HepG2 (cell line): ENCODE data around the gene ADI1. TPM values are rescaled to one million over a fixed set of nuclear protein-coding genes. Genes with fewer than 3 reads are reported as not detected.

Experiments used
- ATAC-seq: fragments of 200-7000 bp; cut with Tn5 transposase; 3 replicates; pipeline ENCODE4 v1.9.1; 2020; ENCODE audit warnings: mild to moderate bottlenecking, moderate library complexity
- BruUV-seq: library from RNA; stranded (reverse); fragments of 400-500 nt; replicated peaks from 2 replicates; lab custom pipeline; 2021; lab: Mats Ljungman, UMichigan
- CTCF ChIA-PET: fragments of 300-600 bp; formaldehyde crosslinking; extraction: SDS; loops from one replicate; lab custom pipeline; 2021; ENCODE audit warnings: low total read pairs, inconsistent platforms, low intra/inter-chr PET ratio; lab: Yijun Ruan, JAX
- POLR2A ChIA-PET: fragments of 350-600 bp; sonication (Branson Sonifier 250); formaldehyde crosslinking; loops from one replicate; lab custom pipeline; 2020; ENCODE audit warnings: antibody characterized with exemption, inconsistent platforms; lab: Yijun Ruan, JAX
- DNase-seq: peaks from one replicate; pipeline ENCODE4 v3.0.0-alpha.2; 2015; ENCODE audit warnings: low spot score
- FAIRE-seq: peaks from 3 replicates; lab custom pipeline; 2011; peaks lifted over from hg19 to GRCh38; lab: Jason Lieb, UNC
- H2AFZ ChIP-seq: one replicate; pipeline ENCODE4 v1.6.1; 2011; ENCODE audit warnings: low read length, inconsistent platforms
- H3K27ac ChIP-seq: fragments of 300-600 bp; 3 replicates; pipeline ENCODE4 v1.8.0; 2011; ENCODE audit warnings: mixed run types, mild to moderate bottlenecking, mixed read lengths, low read length, inconsistent platforms; ENCODE audit not compliant: insufficient read depth; ENCODE audit errors: extremely low read length
- H3K27me3 ChIP-seq, 2 experiments: fragments of 200-600 bp in 1 of 2; 2 replicates in 1 of 2; 3 replicates in 1 of 2; pipeline versions ENCODE4 v1.6.0 to v1.8.0; 2011; ENCODE audit warnings: low read length in 2 of 2, mild to moderate bottlenecking in 2 of 2, moderate library complexity in 2 of 2, inconsistent platforms in 1 of 2; ENCODE audit not compliant: insufficient read depth in 2 of 2, control insufficient read depth in 1 of 2
- H3K36me3 ChIP-seq, 2 experiments: fragments of 200-600 bp in 1 of 2; replicated peaks in 1 of 2; 2 replicates in 1 of 2; 3 replicates in 1 of 2; pipeline versions ENCODE4 v1.5.1 to v1.8.0; 2011; ENCODE audit warnings: low read length in 2 of 2, inconsistent platforms in 1 of 2; ENCODE audit not compliant: insufficient read depth in 2 of 2, control insufficient read depth in 1 of 2
- H3K4me1 ChIP-seq: 2 replicates; pipeline ENCODE4 v1.5.1; 2012; ENCODE audit warnings: low read length, inconsistent platforms; ENCODE audit not compliant: insufficient read depth
- H3K4me2 ChIP-seq: 2 replicates; pipeline ENCODE4 v1.6.0; 2011; ENCODE audit warnings: low read depth, low read length, inconsistent platforms
- H3K4me3 ChIP-seq, 3 experiments: fragments of 200-600 bp in 1 of 3; sonication (generic), shearing (Covaris generic) in 1 of 3; replicated peaks in 1 of 3; 2 replicates each; pipeline ENCODE4 v1.5.1; 2011 to 2016; ENCODE audit warnings: low read length in 3 of 3, inconsistent platforms in 2 of 3, low read depth in 2 of 3, mild to moderate bottlenecking in 2 of 3, control low read depth in 1 of 3, mixed read lengths in 1 of 3; ENCODE audit not compliant: insufficient read depth in 1 of 3
- H3K79me2 ChIP-seq: one replicate; pipeline ENCODE4 v1.6.1; 2011; ENCODE audit warnings: low read length, inconsistent platforms; ENCODE audit not compliant: insufficient read depth
- H3K9ac ChIP-seq: 2 replicates; pipeline ENCODE4 v1.6.0; 2011; ENCODE audit warnings: mild to moderate bottlenecking, low read depth, low read length, inconsistent platforms; ENCODE audit not compliant: insufficient read depth
- H3K9me3 ChIP-seq: 2 replicates; pipeline ENCODE4 v1.5.1; 2012; ENCODE audit warnings: mild to moderate bottlenecking, low read length
- H4K20me1 ChIP-seq: 2 replicates; pipeline ENCODE4 v1.6.0; 2011; ENCODE audit warnings: inconsistent platforms, mild to moderate bottlenecking, low read length, moderate library complexity; ENCODE audit not compliant: insufficient read depth
- FOXJ3 ChIP-seq: sonication (generic); formaldehyde crosslinking; IDR thresholded peaks from 2 replicates; pipeline ENCODE4 v1.4.0; 2020; ENCODE audit warnings: missing genetic modification reagents, mild to moderate bottlenecking, borderline replicate concordance
- GABPB1 ChIP-seq: IDR thresholded peaks from 2 replicates; pipeline ENCODE4 v1.6.1; 2016; ENCODE audit warnings: mild to moderate bottlenecking, missing genetic modification reagents, moderate library complexity, missing compliant biosample characterization
- HNF1A ChIP-seq, 2 experiments: sonication (generic) in 1 of 2; formaldehyde crosslinking in 1 of 2; IDR thresholded peaks; 2 replicates each; pipeline versions ENCODE4 v1.4.0 to v1.6.1; 2016 to 2020; ENCODE audit warnings: borderline replicate concordance in 1 of 2, low read depth in 1 of 2, mild to moderate bottlenecking in 1 of 2, missing genetic modification reagents in 1 of 2
- JUND ChIP-seq: sonication (generic); formaldehyde crosslinking; IDR thresholded peaks from 2 replicates; pipeline ENCODE4 v1.8.0; 2022; ENCODE audit warnings: mild to moderate bottlenecking, missing genetic modification reagents
- KAT8 ChIP-seq: IDR thresholded peaks from 2 replicates; pipeline ENCODE4 v1.6.1; 2016; ENCODE audit warnings: missing genetic modification reagents, missing compliant biosample characterization
- MYC ChIP-seq: sonication (generic); formaldehyde crosslinking; IDR thresholded peaks from 2 replicates; pipeline ENCODE4 v1.9.0; 2021; ENCODE audit warnings: missing genetic modification reagents, borderline replicate concordance
- NFATC3 ChIP-seq: sonication (generic); formaldehyde crosslinking; IDR thresholded peaks from 2 replicates; pipeline ENCODE4 v1.5.1; 2020; ENCODE audit warnings: mild to moderate bottlenecking, missing genetic modification reagents
- REPIN1 ChIP-seq: sonication (generic); formaldehyde crosslinking; IDR thresholded peaks from 2 replicates; pipeline ENCODE4 v1.8.0; 2022; ENCODE audit warnings: missing genetic modification reagents, low read depth, mild to moderate bottlenecking, borderline replicate concordance
- SNAPC5 ChIP-seq: sonication (generic); formaldehyde crosslinking; IDR thresholded peaks from 2 replicates; pipeline ENCODE4 v1.8.1; 2023; ENCODE audit warnings: mild to moderate bottlenecking, missing genetic modification reagents, borderline replicate concordance
- TCF12 ChIP-seq, 2 experiments: fragments of 450-650 bp in 1 of 2; sonication (generic) in 1 of 2; formaldehyde crosslinking in 1 of 2; IDR thresholded peaks; 2 replicates each; pipeline versions ENCODE4 v1.6.1 to v1.8.0; 2017 to 2022; ENCODE audit warnings: antibody characterized with exemption in 1 of 2, mild to moderate bottlenecking in 1 of 2, missing genetic modification reagents in 1 of 2, moderate library complexity in 1 of 2
- TEF ChIP-seq: sonication (generic); formaldehyde crosslinking; IDR thresholded peaks from 2 replicates; pipeline ENCODE4 v1.5.0; 2020; ENCODE audit warnings: missing genetic modification reagents
- ZBTB42 ChIP-seq: sonication (generic); formaldehyde crosslinking; IDR thresholded peaks from 2 replicates; pipeline ENCODE4 v1.5.0; 2020; ENCODE audit warnings: mild to moderate bottlenecking, missing genetic modification reagents
- ZMYM3 ChIP-seq: sonication (generic); formaldehyde crosslinking; IDR thresholded peaks from 2 replicates; pipeline ENCODE4 v1.5.1; 2020; ENCODE audit warnings: mild to moderate bottlenecking, missing genetic modification reagents
- ZNF101 ChIP-seq: sonication (generic); formaldehyde crosslinking; IDR thresholded peaks from 2 replicates; pipeline ENCODE4 v1.4.0; 2020; ENCODE audit warnings: mild to moderate bottlenecking, low read depth, missing genetic modification reagents, borderline replicate concordance
- ZNF335 ChIP-seq: sonication (generic); formaldehyde crosslinking; IDR thresholded peaks from 2 replicates; pipeline ENCODE4 v1.4.0; 2020; ENCODE audit warnings: missing genetic modification reagents
- ZNF615 ChIP-seq: sonication (generic); formaldehyde crosslinking; IDR thresholded peaks from 2 replicates; pipeline ENCODE4 v1.5.0; 2020; ENCODE audit warnings: mild to moderate bottlenecking, missing genetic modification reagents, borderline replicate concordance
- ZNF773 ChIP-seq: sonication (generic); formaldehyde crosslinking; IDR thresholded peaks from 2 replicates; pipeline ENCODE4 v1.4.0; 2020; ENCODE audit warnings: missing genetic modification reagents, borderline replicate concordance
- WGBS: methylation state at CpG from one replicate; pipeline ENCODE4 v1.1.6; 2017; ENCODE audit warnings: low lambda C conversion rate; 5-methylcytosine and 5-hydroxymethylcytosine counted together
- in situ Hi-C: cut with HindIII; loops from 2 replicates; pipeline ENCODE4 v1.10.0; 2017; ENCODE audit warnings: low pct_unique_long_range_greater_than_20kb; ENCODE audit not compliant: extremely low pct_ligation_motif_present
- intact Hi-C: fragments of 100-400 bp; cut with micrococcal nuclease; formaldehyde crosslinking; loops from one replicate; pipeline ENCODE4 v1.10.0; 2022; ENCODE audit not compliant: unreplicated experiment
- polyA plus RNA-seq, 8 experiments: library from polyadenylated mRNA; depleted of rRNA in 3 of 8; stranded (reverse) in 7 of 8; unstranded in 1 of 8; fragments of >200 nt; fragmentation: Illumina TruSeq in 4 of 8; extraction: Trizol in 4 of 8; gene quantifications; 2 replicates each; pipeline versions ENCODE4 v1.2.1 to v1.2.3, GENCODE V29; 2011 to 2016; ENCODE audit warnings: low read depth in 4 of 8, missing spikeins in 1 of 8, mixed read lengths in 1 of 8; ENCODE audit not compliant: insufficient read depth in 1 of 8
- total RNA-seq, 5 experiments: library from RNA; depleted of rRNA; stranded (reverse); fragments of >200 nt; fragmentation: Illumina TruSeq; extraction: Trizol; gene quantifications; 2 replicates each; pipeline ENCODE4 v1.2.3, GENCODE V29; 2016; ENCODE audit warnings: low read depth in 1 of 5

ADI1 gene
- total and polyA plus RNA-seq, 2 of the 13 experiments (the other 11 are each of a cell fraction or from before 2014, with no cell fraction given) = 28.7 to 123 TPM

GRCh38 chr2:3535794-3536681 is 16.7 kb upstream of the ADI1 start:
- H3K79me2 ChIP-seq = no peaks in the 10 kb centered on the region
- peak overlapping the region; percentile 47 for H2AFZ ChIP-seq
- CTCF ChIA-PET = interaction anchor here (1.5 kb wide), 1 partner anchor 115 kb away, joined by 4 read pairs; no protein-coding TSS in a partner anchor
- BruUV-seq = TSS peak; percentile 92
- peak overlapping the region; percentile 92 for H3K27ac ChIP-seq
- peak; percentile 84 for ATAC-seq
- H3K4me2 ChIP-seq = peak overlapping the region; percentile 97
- H3K27me3 ChIP-seq = no peaks in the 10 kb centered on the region; a peak in 1 of 5 replicates
- intact Hi-C loops (loop anchor here (1.0 to 5.0 kb wide), 7 partner anchors 13 to 159 kb away; partner anchors contain the start of genes EIPR1, RNASEH1 and TRAPPC12), in situ Hi-C loops (no loop called here)
- peak; percentile 64 for FAIRE-seq
- H3K9ac ChIP-seq = peak overlapping the region; percentile 87
- H3K4me1 ChIP-seq = peaks cover 34% of the 10 kb centered on the region
- peak; percentile 88 for DNase-seq
- 5% methylated on average over 24 of the region's 24 CpGs for WGBS
- peak overlapping the region; percentile 59 to 79 (median 73) for H3K4me3 ChIP-seq
- peaks cover 0 to 4% of the 10 kb centered on the region in 2 experiments; a peak in 3 of 5 replicates for H3K36me3 ChIP-seq
- POLR2A ChIA-PET = interaction anchor here (0.7 to 2.8 kb wide), 22 partner anchors 12 to 158 kb away, joined by 3 to 70 read pairs (median 4); partner anchors contain the start of genes ADI1, EIPR1, RNASEH1 and RPS7
- no peaks in the 10 kb centered on the region for H3K9me3 ChIP-seq
- H4K20me1 ChIP-seq = no peaks in the 10 kb centered on the region
- TF ChIP-seq ZNF101 = no peak
- TF ChIP-seq ZNF773 (CRISPR knock-in tag) = no peak
- TF ChIP-seq ZMYM3 (CRISPR knock-in tag) = no peak
- no peak; the same call in 1 of the 2 replicates for TF ChIP-seq TEF (CRISPR knock-in tag)
- TF ChIP-seq FOXJ3 = peak; percentile 68; the same call in 1 of the 2 replicates
- TF ChIP-seq HNF1A (IDR thresholded peaks at IDR 0.05; ENCODE audit: low read depth) = no peak
- TF ChIP-seq HNF1A (CRISPR knock-in tag; IDR thresholded peaks at IDR 0.05; ENCODE audit: borderline replicate concordance) = no peak
- no peak; the same call in 1 of the 2 replicates for TF ChIP-seq NFATC3 (CRISPR knock-in tag)
- no peak for TF ChIP-seq ZNF615 (CRISPR knock-in tag)
- no peak for TF ChIP-seq ZBTB42 (CRISPR knock-in tag)
- no peak; the same call in 1 of the 2 replicates for TF ChIP-seq GABPB1 (CRISPR knock-in tag)
- peak; percentile 61 for TF ChIP-seq KAT8
- TF ChIP-seq JUND = peak; percentile 82
- 0 out of 2 replicates have a peak, but pooled peaks have one; percentile 19 for TF ChIP-seq REPIN1 (CRISPR knock-in tag)
- TF ChIP-seq MYC (CRISPR knock-in tag) = peak; percentile 78
- TF ChIP-seq SNAPC5 (CRISPR knock-in tag) = no peak
- TF ChIP-seq ZNF335 (CRISPR knock-in tag) = 0 out of 2 replicates have a peak, but pooled peaks have one; percentile 19
- no peak for TF ChIP-seq TCF12 (IDR thresholded peaks at IDR 0.05)
- TF ChIP-seq TCF12 (CRISPR knock-in tag; IDR thresholded peaks at IDR 0.05) = no peak
